ENCODE results near the gene DEPDC5.
"Not testable (repeated sequence)": the region's sequence is repeated elsewhere in the genome, so short reads cannot be mapped to it uniquely, and the experiment has no call there.

DEPDC5 gene

GRCh38 chr22:31753634-31754501 is at the start of gene DEPDC5:
Gene DEPDC5, plus strand, starts transcription at chr22:31754019. Its CDS starts 903 bp downstream, at chr22:31754922.
- peak; percentile 63 to 98 (median 89) for DNase-seq

GRCh38 chr22:31707519-31707918 is 46.3 kb upstream of the DEPDC5 start:
- DNase-seq, result no peak

- DNase-seq, result not testable (repeated sequence)
Measured at GRCh38 chr22:31711226-31711625, 42.6 kb upstream of the DEPDC5 start.

GRCh38 chr22:31715147-31715778 is 38.6 kb upstream of the DEPDC5 start:
- no peak for DNase-seq

- DNase-seq, result no peak
Measured at GRCh38 chr22:31719850-31720471, 33.9 kb upstream of the DEPDC5 start.

GRCh38 chr22:31723723-31724122 is 30.1 kb upstream of the DEPDC5 start:
- DNase-seq, result no peak

- no peak for DNase-seq
Measured at GRCh38 chr22:31726692-31727091, 27.1 kb upstream of the DEPDC5 start.

- no peak for DNase-seq
Measured at GRCh38 chr22:31728857-31729256, 25.0 kb upstream of the DEPDC5 start.

- no peak for DNase-seq
Measured at GRCh38 chr22:31730344-31730711, 23.5 kb upstream of the DEPDC5 start.

- no peak for DNase-seq
Measured at GRCh38 chr22:31732089-31732829, 21.6 kb upstream of the DEPDC5 start.

- DNase-seq, result no peak
Measured at GRCh38 chr22:31733580-31734079, 20.2 kb upstream of the DEPDC5 start.

- no peak for DNase-seq
Measured at GRCh38 chr22:31734512-31734911, 19.3 kb upstream of the DEPDC5 start.

- DNase-seq, result no peak
Measured at GRCh38 chr22:31736458-31736857, 17.4 kb upstream of the DEPDC5 start.

GRCh38 chr22:31737932-31738331 is 15.9 kb upstream of the DEPDC5 start:
- DNase-seq, result no peak

GRCh38 chr22:31738566-31738965 is 15.3 kb upstream of the DEPDC5 start:
- DNase-seq, result no peak

GRCh38 chr22:31739795-31740201 is 14.0 kb upstream of the DEPDC5 start:
- no peak for DNase-seq

GRCh38 chr22:31740314-31740713 is 13.5 kb upstream of the DEPDC5 start:
- not testable (repeated sequence) for DNase-seq

- DNase-seq, result no peak
Measured at GRCh38 chr22:31742115-31742514, 11.7 kb upstream of the DEPDC5 start.

GRCh38 chr22:31742682-31743081 is 11.1 kb upstream of the DEPDC5 start:
- DNase-seq, result no peak

- no peak for DNase-seq
Measured at GRCh38 chr22:31743871-31744270, 9.9 kb upstream of the DEPDC5 start.

GRCh38 chr22:31747441-31747840 is 6.4 kb upstream of the DEPDC5 start:
- no peak for DNase-seq

Measured in amygdala (tissue), 56 donors.